GM18868 (cell line): ENCODE data around the gene NOG.

ENCODE experiments used
- ATAC-seq: cut with Tn5 transposase; IDR thresholded peaks from one replicate; pipeline ENCODE4 v1.9.1; 2021; ENCODE audit warnings: mild to moderate bottlenecking, moderate library complexity; ENCODE audit not compliant: unreplicated experiment

NOG gene

GRCh38 chr17:56593646-56594319 is at the start of gene NOG:
Gene NOG, plus strand, starts transcription at chr17:56593699. Its CDS starts 525 bp downstream, at chr17:56594224.
- no peak for ATAC-seq

GRCh38 chr17:56545106-56545505 is 48.4 kb upstream of the NOG start:
- no peak for ATAC-seq

DNA sequence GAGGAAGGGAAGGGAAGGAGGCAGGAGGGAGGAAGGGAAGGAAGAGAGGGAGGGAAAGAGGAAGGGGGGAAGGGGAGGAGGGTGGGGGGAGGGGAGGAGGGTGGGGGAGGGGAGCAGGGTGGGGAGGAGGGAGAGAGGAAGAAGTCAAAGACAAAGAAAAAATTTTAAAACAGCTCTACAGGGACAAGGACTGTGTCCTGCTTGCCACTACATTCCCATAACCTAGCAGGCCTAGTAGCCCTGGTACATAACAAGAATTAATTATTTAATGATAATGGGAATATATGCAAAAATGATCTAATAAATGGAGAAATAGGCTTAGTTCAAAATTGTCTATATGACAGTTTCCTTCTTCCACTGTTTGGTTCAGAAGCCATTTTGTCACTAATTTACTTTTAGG is 47.6 kb upstream of the NOG start:
- ATAC-seq, result no peak

GRCh38 chr17:56548661-56549060 is 44.8 kb upstream of the NOG start:
- no peak for ATAC-seq

DNA sequence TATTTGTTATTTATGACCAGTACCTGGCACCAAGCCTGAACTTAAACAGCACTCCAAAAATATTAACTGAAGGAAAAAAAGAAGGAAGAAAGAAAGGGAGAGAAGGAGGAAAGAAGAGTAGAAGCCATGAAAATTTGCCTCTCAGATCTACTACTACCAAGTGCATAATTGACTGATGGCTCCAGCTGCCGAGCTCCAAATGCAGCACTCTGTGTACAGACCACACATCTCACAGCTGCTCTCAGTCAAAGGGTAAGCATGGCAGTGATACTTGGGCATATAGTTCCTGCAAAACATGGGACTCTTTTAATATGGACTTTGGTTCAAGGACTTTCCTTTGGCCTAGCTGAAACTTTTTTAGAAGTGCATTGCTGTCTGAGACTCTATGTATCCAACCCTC is 44.0 kb upstream of the NOG start:
- no peak for ATAC-seq

DNA sequence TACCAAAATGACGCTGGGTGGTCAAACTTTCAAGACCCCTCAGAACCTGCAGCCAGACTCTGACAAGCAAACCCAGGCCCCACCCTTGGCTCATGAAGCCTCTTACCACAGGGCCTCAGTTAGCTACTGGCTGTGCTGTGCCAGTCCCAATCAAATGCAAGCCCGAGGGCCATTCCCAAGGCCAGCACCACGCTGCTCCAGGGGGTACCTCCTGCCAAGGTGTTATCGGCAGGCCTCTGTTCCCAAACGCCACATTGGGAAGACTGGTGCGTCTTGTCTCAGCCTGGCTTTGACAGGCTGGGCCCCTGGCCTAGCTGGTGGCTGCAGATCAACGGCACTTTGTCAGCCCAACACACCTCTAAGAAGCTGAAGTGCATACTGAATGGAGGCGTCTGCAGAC is 35.8 kb upstream of the NOG start:
- ATAC-seq, result no peak

DNA sequence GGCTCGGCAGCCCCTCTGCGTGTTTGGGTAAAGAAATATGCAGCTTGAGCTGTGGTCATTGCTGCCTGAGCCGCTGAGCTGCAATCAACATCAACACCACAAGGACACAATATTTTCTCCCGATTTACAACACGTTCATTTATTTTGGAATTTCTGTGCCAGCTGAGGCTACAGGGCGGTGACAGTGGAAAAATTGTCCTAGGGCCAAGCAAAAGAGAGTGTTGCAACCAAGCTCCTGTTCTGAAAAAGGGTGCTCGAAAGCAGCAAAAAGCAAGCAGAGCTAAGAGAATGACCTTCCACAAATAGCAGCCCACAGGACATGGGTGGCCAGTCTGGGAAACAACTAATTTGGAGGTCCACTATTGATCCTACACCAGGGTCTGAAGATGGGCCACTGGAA is 35.4 kb upstream of the NOG start:
- ATAC-seq, result no peak

GRCh38 chr17:56570199-56570598 is 23.3 kb upstream of the NOG start:
- ATAC-seq, result no peak

GRCh38 chr17:56571456-56571855 is 22.0 kb upstream of the NOG start:
- no peak for ATAC-seq

- no peak for ATAC-seq
These were observed 16.2 kb upstream of the NOG start for GRCh38 chr17:56577190-56577842.

- ATAC-seq, result no peak
These were observed 15.7 kb upstream of the NOG start for GRCh38 chr17:56577843-56578204.

- ATAC-seq, result no peak
These were observed 11.6 kb upstream of the NOG start for GRCh38 chr17:56581635-56582627.

GRCh38 chr17:56583772-56584171 is 9.7 kb upstream of the NOG start:
- ATAC-seq, result no peak

- ATAC-seq, result no peak
These were observed 6.2 kb upstream of the NOG start for GRCh38 chr17:56587298-56587697.

GRCh38 chr17:56592487-56593085 is 913 bp upstream of the NOG start:
- ATAC-seq, result peak; percentile 77

DNA sequence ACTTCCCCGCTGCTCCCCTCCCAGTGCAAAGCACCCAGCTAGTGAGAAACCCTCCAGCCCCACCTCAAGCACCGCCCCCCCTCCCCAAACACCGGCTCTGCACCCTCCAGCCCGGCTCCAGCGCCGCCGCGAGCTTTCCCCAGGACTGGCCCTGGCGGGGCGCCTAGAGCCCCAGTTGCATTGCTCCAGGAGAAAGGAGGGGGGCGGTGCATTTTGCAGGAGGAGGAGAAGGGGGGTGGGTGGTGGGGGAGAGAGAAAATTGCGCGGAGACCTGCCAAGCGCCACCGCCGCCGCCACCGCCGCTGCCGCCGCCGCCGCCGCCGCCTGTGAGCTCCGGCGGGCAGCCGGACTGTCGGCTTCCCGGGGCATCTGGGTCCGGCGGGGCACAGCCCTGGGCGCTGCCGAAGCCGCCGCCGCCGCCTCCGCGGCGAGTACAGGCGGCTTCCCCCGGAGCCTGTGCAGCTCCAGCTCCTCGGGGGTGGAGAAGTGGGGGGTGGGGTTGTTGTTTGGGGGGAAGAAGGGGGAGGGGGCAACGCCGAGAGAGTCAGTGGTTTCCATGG is 333 bp upstream of the NOG start:
- no peak for ATAC-seq

DNA sequence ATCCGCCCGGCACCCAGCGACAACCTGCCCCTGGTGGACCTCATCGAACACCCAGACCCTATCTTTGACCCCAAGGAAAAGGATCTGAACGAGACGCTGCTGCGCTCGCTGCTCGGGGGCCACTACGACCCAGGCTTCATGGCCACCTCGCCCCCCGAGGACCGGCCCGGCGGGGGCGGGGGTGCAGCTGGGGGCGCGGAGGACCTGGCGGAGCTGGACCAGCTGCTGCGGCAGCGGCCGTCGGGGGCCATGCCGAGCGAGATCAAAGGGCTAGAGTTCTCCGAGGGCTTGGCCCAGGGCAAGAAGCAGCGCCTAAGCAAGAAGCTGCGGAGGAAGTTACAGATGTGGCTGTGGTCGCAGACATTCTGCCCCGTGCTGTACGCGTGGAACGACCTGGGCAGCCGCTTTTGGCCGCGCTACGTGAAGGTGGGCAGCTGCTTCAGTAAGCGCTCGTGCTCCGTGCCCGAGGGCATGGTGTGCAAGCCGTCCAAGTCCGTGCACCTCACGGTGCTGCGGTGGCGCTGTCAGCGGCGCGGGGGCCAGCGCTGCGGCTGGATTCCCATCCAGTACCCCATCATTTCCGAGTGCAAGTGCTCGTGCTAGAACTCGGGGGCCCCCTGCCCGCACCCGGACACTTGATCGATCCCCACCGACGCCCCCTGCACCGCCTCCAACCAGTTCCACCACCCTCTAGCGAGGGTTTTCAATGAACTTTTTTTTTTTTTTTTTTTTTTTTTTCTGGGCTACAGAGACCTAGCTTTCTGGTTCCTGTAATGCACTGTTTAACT is 1.0 kb downstream of the NOG start:
- no peak for ATAC-seq

DNA sequence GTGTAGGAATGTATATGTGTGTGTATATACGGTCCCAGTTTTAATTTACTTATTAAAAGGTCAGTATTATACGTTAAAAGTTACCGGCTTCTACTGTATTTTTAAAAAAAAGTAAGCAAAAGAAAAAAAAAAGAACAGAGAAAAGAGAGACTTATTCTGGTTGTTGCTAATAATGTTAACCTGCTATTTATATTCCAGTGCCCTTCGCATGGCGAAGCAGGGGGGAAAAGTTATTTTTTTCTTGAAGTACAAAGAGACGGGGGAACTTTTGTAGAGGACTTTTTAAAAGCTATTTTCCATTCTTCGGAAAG is 1.6 kb downstream of the NOG start:
- ATAC-seq, result no peak

GRCh38 chr17:56595831-56596690 is 2.6 kb downstream of the NOG start:
- no peak for ATAC-seq
